H9 (cell line): ENCODE data around the gene SCTR. TPM values are rescaled to one million over a fixed set of nuclear protein-coding genes. Genes with fewer than 3 reads are reported as not detected.
A peak's percentile ranks its signal among the peaks of the same experiment; 100 is the strongest.

Experiments
- DNase-seq: peaks from one replicate; pipeline ENCODE4 v3.0.0-alpha.2; 2017
- H2AFZ ChIP-seq: one replicate; pipeline ENCODE4 v1.6.1; 2013; ENCODE audit warnings: mild to moderate bottlenecking, low read length, control low read depth, moderate library complexity
- H2AK5ac ChIP-seq: 2 replicates; pipeline ENCODE4 v1.6.1; 2013; ENCODE audit warnings: low read length, control low read depth, mixed read lengths; ENCODE audit not compliant: insufficient read length
- H2BK120ac ChIP-seq: one replicate; pipeline ENCODE4 v1.6.1; 2013; ENCODE audit warnings: low read depth, mild to moderate bottlenecking, low read length, control low read depth, inconsistent platforms; ENCODE audit not compliant: poor library complexity, severe bottlenecking
- H2BK12ac ChIP-seq: 2 replicates; pipeline ENCODE4 v1.6.1; 2013; ENCODE audit warnings: low read length, control low read depth, mixed read lengths, low read depth; ENCODE audit not compliant: insufficient read length
- H2BK15ac ChIP-seq: 2 replicates; pipeline ENCODE4 v1.6.1; 2013; ENCODE audit warnings: low read depth, low read length, control low read depth
- H2BK20ac ChIP-seq: one replicate; pipeline ENCODE4 v1.6.1; 2013; ENCODE audit warnings: low read depth, mild to moderate bottlenecking, low read length, control low read depth, inconsistent platforms; ENCODE audit not compliant: poor library complexity, severe bottlenecking
- H2BK5ac ChIP-seq: 2 replicates; pipeline ENCODE4 v1.6.1; 2013; ENCODE audit warnings: low read length, control low read depth, mixed read lengths; ENCODE audit not compliant: insufficient read length
- H3K14ac ChIP-seq: 2 replicates; pipeline ENCODE4 v1.6.1; 2013; ENCODE audit warnings: low read length, control low read depth; ENCODE audit not compliant: insufficient read depth
- H3K18ac ChIP-seq: 2 replicates; pipeline ENCODE4 v1.6.1; 2013; ENCODE audit warnings: low read depth, mild to moderate bottlenecking, mixed read lengths, low read length, control low read depth; ENCODE audit not compliant: insufficient read length
- H3K23ac ChIP-seq: 2 replicates; pipeline ENCODE4 v1.6.1; 2013; ENCODE audit warnings: low read length, control low read depth, mixed read lengths, low read depth; ENCODE audit not compliant: insufficient read length
- H3K23me2 ChIP-seq: 2 replicates; pipeline ENCODE4 v1.6.1; 2013; ENCODE audit warnings: low read depth, mild to moderate bottlenecking, mixed read lengths, low read length, control low read depth; ENCODE audit not compliant: insufficient read length, poor library complexity, severe bottlenecking
- H3K27ac ChIP-seq: 2 replicates; pipeline ENCODE4 v1.5.1; 2013; ENCODE audit warnings: low read length, control low read depth, mixed read lengths, low read depth; ENCODE audit not compliant: insufficient read length
- H3K27me3 ChIP-seq: 2 replicates; pipeline ENCODE4 v1.6.1; 2013; ENCODE audit warnings: low read length, control low read depth, inconsistent platforms; ENCODE audit not compliant: insufficient read depth
- H3K4ac ChIP-seq: 2 replicates; pipeline ENCODE4 v1.6.1; 2013; ENCODE audit warnings: low read depth, mild to moderate bottlenecking, control low read depth, inconsistent platforms, low read length, moderate library complexity
- H3K4me1 ChIP-seq: 2 replicates; pipeline ENCODE4 v1.6.1; 2013; ENCODE audit warnings: low read length, control low read depth, inconsistent platforms; ENCODE audit not compliant: insufficient read depth
- H3K4me2 ChIP-seq: 2 replicates; pipeline ENCODE4 v1.6.1; 2013; ENCODE audit warnings: low read length, control low read depth, mixed read lengths; ENCODE audit not compliant: insufficient read length, insufficient read depth
- H3K56ac ChIP-seq: 2 replicates; pipeline ENCODE4 v1.6.1; 2013; ENCODE audit warnings: low read depth, mild to moderate bottlenecking, mixed read lengths, low read length, control low read depth; ENCODE audit not compliant: insufficient read length
- H3K79me1 ChIP-seq: 2 replicates; pipeline ENCODE4 v1.6.1; 2013; ENCODE audit warnings: low read depth, mild to moderate bottlenecking, moderate library complexity, low read length, control low read depth, inconsistent platforms; ENCODE audit not compliant: insufficient read depth, poor library complexity, severe bottlenecking
- H3K79me2 ChIP-seq: 2 replicates; pipeline ENCODE4 v1.6.1; 2013; ENCODE audit warnings: low read length, control low read depth, inconsistent platforms; ENCODE audit not compliant: insufficient read depth
- H3K9ac ChIP-seq: 2 replicates; pipeline ENCODE4 v1.6.1; 2013; ENCODE audit warnings: low read length, control low read depth, mixed read lengths; ENCODE audit not compliant: insufficient read length; ENCODE audit errors: extremely low read depth
- H3K9me3 ChIP-seq: one replicate; pipeline ENCODE4 v1.6.1; 2013; ENCODE audit warnings: low read depth, low read length, inconsistent platforms; ENCODE audit not compliant: control insufficient read depth
- H3T11ph ChIP-seq: one replicate; pipeline ENCODE4 v1.6.1; 2013; ENCODE audit warnings: mild to moderate bottlenecking, low read length, control low read depth, inconsistent platforms
- H4K20me1 ChIP-seq: one replicate; pipeline ENCODE4 v1.6.1; 2013; ENCODE audit not compliant: control insufficient read depth, insufficient read length, insufficient read depth
- H4K5ac ChIP-seq: 2 replicates; pipeline ENCODE4 v1.6.1; 2013; ENCODE audit warnings: low read depth, mild to moderate bottlenecking, mixed read lengths, low read length, control low read depth; ENCODE audit not compliant: insufficient read length
- H4K8ac ChIP-seq: replicated peaks from 2 replicates; pipeline ENCODE4 v1.6.1; 2013; ENCODE audit warnings: low read length, control low read depth, mixed read lengths, low read depth; ENCODE audit not compliant: insufficient read length
- H4K91ac ChIP-seq: 2 replicates; pipeline ENCODE4 v1.6.1; 2013; ENCODE audit warnings: low read depth, mild to moderate bottlenecking, moderate library complexity, mixed read lengths, low read length, control low read depth; ENCODE audit not compliant: insufficient read length
- H3K27ac Mint-ChIP-seq, 3 experiments: 2 replicates in 2 of 3; 3 replicates in 1 of 3; pipeline ENCODE4 v1.8.0; 2020 to 2021; ENCODE audit warnings: mixed read lengths in 3 of 3, mild to moderate bottlenecking in 1 of 3, moderate library complexity in 1 of 3
- H3K27me3 Mint-ChIP-seq: 2 replicates; pipeline ENCODE4 v1.8.0; 2021; ENCODE audit warnings: low read depth, mild to moderate bottlenecking, moderate library complexity, mixed read lengths
- H3K36me3 Mint-ChIP-seq, 3 experiments: 2 replicates in 2 of 3; 3 replicates in 1 of 3; pipeline ENCODE4 v1.8.0; 2020 to 2021; ENCODE audit warnings: low read depth in 3 of 3, mixed read lengths in 3 of 3; ENCODE audit not compliant: insufficient read depth in 1 of 3
- H3K4me1 Mint-ChIP-seq, 2 experiments: 2 replicates each; pipeline ENCODE4 v1.8.0; 2020; ENCODE audit warnings: mixed read lengths in 2 of 2
- H3K4me3 Mint-ChIP-seq, 2 experiments: 2 replicates in 1 of 2; 3 replicates in 1 of 2; pipeline ENCODE4 v1.8.0; 2020 to 2021; ENCODE audit warnings: mild to moderate bottlenecking in 2 of 2, mixed read lengths in 2 of 2, moderate library complexity in 1 of 2
- H3K9me3 Mint-ChIP-seq, 2 experiments: 2 replicates in 1 of 2; 3 replicates in 1 of 2; pipeline ENCODE4 v1.8.0; 2020; ENCODE audit warnings: mild to moderate bottlenecking in 2 of 2, mixed read lengths in 2 of 2, moderate library complexity in 1 of 2
- WGBS: extraction: QIAGEN DNeasy Blood & Tissue Kit; methylation state at CpG from one replicate; pipeline ENCODE4 v1.1.7; 2013; ENCODE audit warnings: missing lambda C conversion rate, low lambda C conversion rate, mixed read lengths; ENCODE audit not compliant: insufficient read length; ENCODE audit errors: extremely low coverage; 5-methylcytosine and 5-hydroxymethylcytosine counted together
- total RNA-seq: library from RNA; stranded (reverse); gene quantifications from 2 replicates; pipeline ENCODE4 v1.2.1, GENCODE V29; 2021
- TF ChIP-seq, protein P1 (sequence below): fragments of 200-600 bp; sonication (generic); conservative IDR thresholded peaks from 3 replicates; pipeline ENCODE4 v1.8.0; 2021; ENCODE audit warnings: antibody characterized with exemption, mild to moderate bottlenecking

SCTR gene
- total RNA-seq, 1 experiment from 2014 or later, result not detected

- no peak overlapping the region for H2BK20ac ChIP-seq
- no CpG with 5 or more reads among the region's 5 CpGs for WGBS
- H3K79me1 ChIP-seq, result no peaks in the 10 kb centered on the region
- H2AK5ac ChIP-seq, result no peak overlapping the region
- H3T11ph ChIP-seq, result no peak overlapping the region
- H3K14ac ChIP-seq, result no peak overlapping the region; the same call in 1 of the 2 replicates
- H3K56ac ChIP-seq, result no peak overlapping the region
- H2BK15ac ChIP-seq, result no peak overlapping the region
- no peak overlapping the region for H4K5ac ChIP-seq
- no peak overlapping the region for H3K18ac ChIP-seq
- no peak overlapping the region for H4K8ac ChIP-seq
- TF ChIP-seq, protein P1, sequence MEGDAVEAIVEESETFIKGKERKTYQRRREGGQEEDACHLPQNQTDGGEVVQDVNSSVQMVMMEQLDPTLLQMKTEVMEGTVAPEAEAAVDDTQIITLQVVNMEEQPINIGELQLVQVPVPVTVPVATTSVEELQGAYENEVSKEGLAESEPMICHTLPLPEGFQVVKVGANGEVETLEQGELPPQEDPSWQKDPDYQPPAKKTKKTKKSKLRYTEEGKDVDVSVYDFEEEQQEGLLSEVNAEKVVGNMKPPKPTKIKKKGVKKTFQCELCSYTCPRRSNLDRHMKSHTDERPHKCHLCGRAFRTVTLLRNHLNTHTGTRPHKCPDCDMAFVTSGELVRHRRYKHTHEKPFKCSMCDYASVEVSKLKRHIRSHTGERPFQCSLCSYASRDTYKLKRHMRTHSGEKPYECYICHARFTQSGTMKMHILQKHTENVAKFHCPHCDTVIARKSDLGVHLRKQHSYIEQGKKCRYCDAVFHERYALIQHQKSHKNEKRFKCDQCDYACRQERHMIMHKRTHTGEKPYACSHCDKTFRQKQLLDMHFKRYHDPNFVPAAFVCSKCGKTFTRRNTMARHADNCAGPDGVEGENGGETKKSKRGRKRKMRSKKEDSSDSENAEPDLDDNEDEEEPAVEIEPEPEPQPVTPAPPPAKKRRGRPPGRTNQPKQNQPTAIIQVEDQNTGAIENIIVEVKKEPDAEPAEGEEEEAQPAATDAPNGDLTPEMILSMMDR, result no peak
- H4K20me1 ChIP-seq, result no peaks in the 10 kb centered on the region
- H4K91ac ChIP-seq, result no peak overlapping the region
- Mint-ChIP-seq H3K27ac (no peak overlapping the region), H3K9me3 (no peaks in the 10 kb centered on the region), H3K27me3 (peaks cover 40% of the 10 kb centered on the region), H3K4me1 (peaks cover 58 to 72% of the 10 kb centered on the region in 2 experiments), H3K4me3 (peak overlapping the region in 1 of 2 experiments; percentile 80; a peak in 1 of 5 replicates), H3K36me3 (no peaks in the 10 kb centered on the region; a peak in 1 of 7 replicates)
- H3K4ac ChIP-seq, result no peak overlapping the region
- H3K23me2 ChIP-seq, result peaks cover 6% of the 10 kb centered on the region
- H3K4me1 ChIP-seq, result peaks cover 3% of the 10 kb centered on the region; the same call in 1 of the 2 replicates
- no peak overlapping the region for H2BK12ac ChIP-seq
- no peak overlapping the region for H2BK5ac ChIP-seq
- no peak overlapping the region for H3K27ac ChIP-seq
- DNase-seq, result peak; percentile 26
- no peak overlapping the region for H3K23ac ChIP-seq
- no peaks in the 10 kb centered on the region for H3K79me2 ChIP-seq
- no peak overlapping the region for H3K9ac ChIP-seq
- H3K27me3 ChIP-seq, result no peaks in the 10 kb centered on the region; the same call in 1 of the 2 replicates
- H2AFZ ChIP-seq, result no peak overlapping the region
- no peak overlapping the region for H3K4me2 ChIP-seq
- H3K9me3 ChIP-seq, result no peaks in the 10 kb centered on the region
- no peak overlapping the region for H2BK120ac ChIP-seq
Measured at GRCh38 chr2:119430023-119430498, 94.2 kb downstream of the SCTR start.
